Measurements from ENCODE around the gene GFPT1.
A peak's percentile ranks its signal among the peaks of the same experiment; 100 is the strongest.

The GFPT1 gene

GRCh38 chr2:69386360-69386759 lies 667 bp downstream of the GFPT1 start:
- H3K27ac ChIP-seq (ENCODE audit: low read depth, low read length), result peak overlapping the region; percentile 48
- H2AFZ ChIP-seq (ENCODE audit: low read depth, low read length, severe bottlenecking), result peak overlapping the region; percentile 92

GRCh38 chr2:69385443-69386151 lies 1.4 kb downstream of the GFPT1 start:
- Histone ChIP-seq H3K9me2 (replicated peaks; ENCODE audit: insufficient read depth, low read length) (no peaks in the 10 kb centered on the region), H3K9ac (ENCODE audit: low read length) (peak overlapping the region; percentile 89), H4K20me1 (ENCODE audit: low read depth, low read length) (no peaks in the 10 kb centered on the region), H3K27ac (ENCODE audit: low read depth, low read length) (peak overlapping the region; percentile 48; the same call in 1 of the 2 replicates), H3F3A (ENCODE audit: insufficient read depth) (no peaks in the 10 kb centered on the region), H3K36me3 (ENCODE audit: low read length) (no peaks in the 10 kb centered on the region), H3K4me3 (ENCODE audit: insufficient read depth, low read length, poor library complexity, severe bottlenecking) (peak overlapping the region; percentile 96), H3K9me3 (ENCODE audit: insufficient read depth, low read length) (no peaks in the 10 kb centered on the region), H3K4me2 (ENCODE audit: low read depth, low read length, poor library complexity, severe bottlenecking) (peak overlapping the region; percentile 99), H3K79me2 (ENCODE audit: insufficient read depth, low read length) (peaks cover 64% of the 10 kb centered on the region), H2AFZ (ENCODE audit: low read depth, low read length, severe bottlenecking) (peak overlapping the region; percentile 92), H3K27me3 (ENCODE audit: low read length) (no peaks in the 10 kb centered on the region)
- TF ChIP-seq, protein P1, sequence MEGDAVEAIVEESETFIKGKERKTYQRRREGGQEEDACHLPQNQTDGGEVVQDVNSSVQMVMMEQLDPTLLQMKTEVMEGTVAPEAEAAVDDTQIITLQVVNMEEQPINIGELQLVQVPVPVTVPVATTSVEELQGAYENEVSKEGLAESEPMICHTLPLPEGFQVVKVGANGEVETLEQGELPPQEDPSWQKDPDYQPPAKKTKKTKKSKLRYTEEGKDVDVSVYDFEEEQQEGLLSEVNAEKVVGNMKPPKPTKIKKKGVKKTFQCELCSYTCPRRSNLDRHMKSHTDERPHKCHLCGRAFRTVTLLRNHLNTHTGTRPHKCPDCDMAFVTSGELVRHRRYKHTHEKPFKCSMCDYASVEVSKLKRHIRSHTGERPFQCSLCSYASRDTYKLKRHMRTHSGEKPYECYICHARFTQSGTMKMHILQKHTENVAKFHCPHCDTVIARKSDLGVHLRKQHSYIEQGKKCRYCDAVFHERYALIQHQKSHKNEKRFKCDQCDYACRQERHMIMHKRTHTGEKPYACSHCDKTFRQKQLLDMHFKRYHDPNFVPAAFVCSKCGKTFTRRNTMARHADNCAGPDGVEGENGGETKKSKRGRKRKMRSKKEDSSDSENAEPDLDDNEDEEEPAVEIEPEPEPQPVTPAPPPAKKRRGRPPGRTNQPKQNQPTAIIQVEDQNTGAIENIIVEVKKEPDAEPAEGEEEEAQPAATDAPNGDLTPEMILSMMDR (IDR thresholded peaks at IDR 0.05; ENCODE audit: insufficient read depth, low read length, poor library complexity, severe bottlenecking), result no peak
- TF ChIP-seq EZH2phosphoT487 (conservative IDR thresholded peaks at IDR 0.05; ENCODE audit: low read length), result no peak

More at GRCh38 chr2:69386360-69386759, 667 bp downstream of the GFPT1 start:
- no peaks in the 10 kb centered on the region for H3K9me2 ChIP-seq (replicated peaks; ENCODE audit: insufficient read depth, low read length)
- H3K4me2 ChIP-seq (ENCODE audit: low read depth, low read length, poor library complexity, severe bottlenecking), result peak overlapping the region; percentile 99
- no peaks in the 10 kb centered on the region for H3K27me3 ChIP-seq (ENCODE audit: low read length)
- peak overlapping the region; percentile 89 for H3K9ac ChIP-seq (ENCODE audit: low read length)
- H3K36me3 ChIP-seq (ENCODE audit: low read length), result no peaks in the 10 kb centered on the region
- no peaks in the 10 kb centered on the region for H4K20me1 ChIP-seq (ENCODE audit: low read depth, low read length)
- peaks cover 56% of the 10 kb centered on the region for H3K79me2 ChIP-seq (ENCODE audit: insufficient read depth, low read length)
- TF ChIP-seq, protein P1 (IDR thresholded peaks at IDR 0.05; ENCODE audit: insufficient read depth, low read length, poor library complexity, severe bottlenecking), result no peak
- TF ChIP-seq EZH2phosphoT487 (conservative IDR thresholded peaks at IDR 0.05; ENCODE audit: low read length), result no peak
- H3K4me3 ChIP-seq (ENCODE audit: insufficient read depth, low read length, poor library complexity, severe bottlenecking), result peak overlapping the region; percentile 96
- no peaks in the 10 kb centered on the region for H3K9me3 ChIP-seq (ENCODE audit: insufficient read depth, low read length)
- no peaks in the 10 kb centered on the region for H3F3A ChIP-seq (ENCODE audit: insufficient read depth)

GRCh38 chr2:69384618-69385081 lies 2.4 kb downstream of the GFPT1 start:
- Histone ChIP-seq H3K9ac (ENCODE audit: low read length) (no peak overlapping the region), H3K4me3 (ENCODE audit: insufficient read depth, low read length, poor library complexity, severe bottlenecking) (no peak overlapping the region), H4K20me1 (ENCODE audit: low read depth, low read length) (no peaks in the 10 kb centered on the region), H3K9me3 (ENCODE audit: insufficient read depth, low read length) (no peaks in the 10 kb centered on the region), H3K27me3 (ENCODE audit: low read length) (no peaks in the 10 kb centered on the region), H3K79me2 (ENCODE audit: insufficient read depth, low read length) (peaks cover 73% of the 10 kb centered on the region), H3K9me2 (replicated peaks; ENCODE audit: insufficient read depth, low read length) (no peaks in the 10 kb centered on the region), H2AFZ (ENCODE audit: low read depth, low read length, severe bottlenecking) (no peak overlapping the region), H3K27ac (ENCODE audit: low read depth, low read length) (no peak overlapping the region), H3K36me3 (ENCODE audit: low read length) (no peaks in the 10 kb centered on the region), H3K4me2 (ENCODE audit: low read depth, low read length, poor library complexity, severe bottlenecking) (peak overlapping the region; percentile 99), H3F3A (ENCODE audit: insufficient read depth) (no peaks in the 10 kb centered on the region)
- TF ChIP-seq EZH2phosphoT487 (conservative IDR thresholded peaks at IDR 0.05; ENCODE audit: low read length), result no peak
- TF ChIP-seq, protein P1 (IDR thresholded peaks at IDR 0.05; ENCODE audit: insufficient read depth, low read length, poor library complexity, severe bottlenecking), result no peak

Measured in SU-DHL-6 (cell line).